ENCODE results near the gene ZFHX3.

ZFHX3 gene

GRCh38 chr16:73069581-73070262, 21.8 kb upstream of the ZFHX3 start:
- no peak for DNase-seq (ENCODE audit: low read depth in 2 of 2)

DNA sequence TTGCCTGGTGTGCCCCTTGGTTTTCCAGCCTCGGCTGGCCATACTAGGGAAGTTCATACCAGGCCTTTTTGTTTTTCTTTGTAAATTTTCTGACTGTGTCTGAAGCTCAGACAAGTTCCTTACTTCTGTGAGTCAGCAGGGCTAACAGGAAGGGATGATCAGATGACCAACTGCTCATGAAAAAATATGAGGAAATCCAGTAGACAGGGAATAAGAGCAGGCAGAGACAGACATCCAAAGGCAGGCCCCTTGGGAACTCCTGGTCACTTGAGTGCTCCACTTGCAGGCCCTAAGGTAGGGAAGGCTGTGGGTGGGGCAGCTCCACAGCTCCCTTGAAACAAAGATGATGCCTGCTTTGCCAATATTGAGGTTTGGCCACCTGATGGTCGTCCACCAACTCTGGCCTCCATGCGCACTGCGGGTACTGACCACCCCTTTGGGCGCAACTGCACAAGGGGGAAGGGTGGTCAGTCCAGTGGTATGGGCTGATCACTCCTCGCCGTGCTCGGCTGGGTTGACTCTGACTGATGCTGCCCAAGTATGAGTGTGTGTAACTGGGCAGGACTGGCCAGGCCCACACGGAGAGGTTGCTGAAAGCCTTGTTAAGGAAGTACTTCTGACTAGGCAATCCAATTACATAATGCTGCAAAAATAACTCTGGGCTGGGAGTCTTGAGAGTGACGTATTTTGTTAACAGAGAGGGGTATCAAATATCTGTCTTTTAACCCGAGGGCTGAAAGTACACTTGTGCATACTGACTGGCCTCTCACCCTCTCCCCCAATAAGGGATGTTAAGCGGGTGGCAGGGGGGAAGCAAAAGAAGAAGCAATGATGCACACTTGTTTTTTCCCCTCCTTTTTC, 20.8 kb upstream of the ZFHX3 start:
- DNase-seq (ENCODE audit: low read depth in 2 of 2), result no peak

GRCh38 chr16:73067671-73068540, 20.0 kb upstream of the ZFHX3 start:
- no peak for DNase-seq (ENCODE audit: low read depth in 2 of 2)

- DNase-seq (ENCODE audit: low read depth in 2 of 2), result no peak
Measured at GRCh38 chr16:73066927-73067670, 19.2 kb upstream of the ZFHX3 start.

DNA sequence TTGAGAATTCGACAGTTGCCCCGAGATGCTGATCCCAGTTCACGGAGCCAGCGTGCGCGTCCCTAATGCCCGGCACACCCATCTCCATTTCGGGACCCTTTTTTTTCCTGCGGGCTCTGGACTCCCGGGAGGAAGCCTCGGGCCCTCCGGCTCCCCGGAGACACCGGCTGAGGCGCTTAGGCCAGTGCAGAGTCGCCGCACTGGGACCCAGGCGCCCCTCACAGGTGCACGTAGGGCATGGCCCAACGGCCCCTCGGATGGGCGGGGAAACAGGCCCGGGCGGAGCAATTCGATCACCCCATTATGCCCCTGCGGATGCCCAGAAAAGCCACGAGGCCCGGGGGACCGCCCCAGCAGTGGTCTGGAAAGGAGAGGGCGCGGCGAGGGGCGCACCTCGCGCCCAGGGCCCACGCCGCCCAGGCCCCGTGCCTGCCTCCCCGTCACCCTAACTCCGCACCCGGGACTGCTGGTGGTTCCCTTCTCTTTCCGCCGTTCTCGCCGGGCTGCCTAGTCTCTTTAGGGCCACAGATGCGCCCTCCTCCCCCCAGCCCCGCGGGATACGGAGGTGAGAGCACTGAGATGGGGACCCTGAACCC, 18.5 kb upstream of the ZFHX3 start:
- DNase-seq (ENCODE audit: low read depth in 2 of 2), result no peak

DNA sequence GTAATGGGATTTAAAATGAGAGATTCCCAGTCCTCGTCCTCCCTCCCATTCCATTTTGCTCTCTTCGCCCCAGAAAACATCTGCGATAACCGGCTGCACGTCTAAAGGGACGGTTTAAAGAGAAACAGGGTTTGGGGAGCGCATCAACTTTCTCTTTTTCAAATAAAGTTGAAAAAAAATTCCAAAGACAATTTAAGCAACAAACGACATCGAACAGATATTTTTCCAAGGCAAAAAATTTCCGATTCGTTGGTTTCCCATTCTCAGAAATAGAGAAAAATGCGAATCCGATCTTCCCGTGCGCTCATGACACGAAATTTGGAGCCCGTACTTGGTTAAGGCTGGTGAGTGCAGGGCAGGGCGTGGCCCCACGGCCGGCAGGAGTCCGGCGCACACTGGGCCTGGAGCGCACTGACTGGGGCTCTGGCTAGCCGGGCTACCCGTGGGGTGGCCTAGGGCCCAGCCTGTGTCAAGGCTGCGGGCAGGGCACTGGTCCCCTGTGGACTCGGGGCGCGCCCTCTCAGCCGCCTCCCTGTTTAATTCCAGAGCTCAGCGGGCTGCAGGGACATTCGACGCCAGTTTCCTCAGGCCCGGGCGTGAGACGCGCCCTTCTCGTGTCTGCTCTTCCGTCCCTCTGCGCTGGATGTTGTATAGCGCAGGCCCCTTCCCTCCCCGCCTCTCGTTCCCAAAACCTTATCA, 17.9 kb upstream of the ZFHX3 start:
- no peak for DNase-seq (ENCODE audit: low read depth in 2 of 2)

DNA sequence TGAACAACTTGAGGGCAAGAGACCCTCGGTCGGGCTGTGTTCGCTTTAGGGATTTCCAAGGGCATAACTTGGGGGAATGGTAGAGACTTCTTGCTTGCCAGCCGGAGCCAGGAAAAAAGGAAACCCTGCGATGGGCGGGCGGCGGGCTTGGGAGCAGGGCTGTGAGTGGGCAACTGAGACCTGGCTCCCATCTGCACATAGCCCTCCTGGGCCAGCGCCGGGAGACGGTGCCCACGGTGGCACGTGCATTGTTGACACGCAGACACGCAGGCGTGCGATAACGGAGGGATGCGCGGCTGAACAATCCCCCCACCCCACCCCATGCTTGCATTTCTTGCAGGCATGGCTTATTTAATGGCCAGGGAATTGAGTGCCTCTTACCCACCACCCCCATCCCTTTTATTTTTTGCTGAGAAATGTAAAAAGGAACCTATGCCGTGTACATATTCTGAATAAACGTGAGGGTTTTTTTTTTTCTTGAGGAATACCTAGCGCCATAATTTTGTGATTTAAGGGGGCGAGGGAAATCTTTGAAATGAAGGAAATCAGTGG, 17.1 kb upstream of the ZFHX3 start:
- no peak for DNase-seq (ENCODE audit: low read depth in 2 of 2)

- no peak for DNase-seq (ENCODE audit: low read depth in 2 of 2)
Measured at GRCh38 chr16:73064212-73064993, 16.5 kb upstream of the ZFHX3 start.

GRCh38 chr16:73063854-73064211, 15.9 kb upstream of the ZFHX3 start:
- DNase-seq (ENCODE audit: low read depth in 2 of 2), result no peak

GRCh38 chr16:73062743-73063733, 15.1 kb upstream of the ZFHX3 start:
- DNase-seq (ENCODE audit: low read depth in 2 of 2), result no peak

GRCh38 chr16:73062001-73062616, 14.2 kb upstream of the ZFHX3 start:
- no peak for DNase-seq (ENCODE audit: low read depth in 2 of 2)

- DNase-seq (ENCODE audit: low read depth in 2 of 2), result no peak
Measured at GRCh38 chr16:73060892-73061490, 13.1 kb upstream of the ZFHX3 start.

- DNase-seq (ENCODE audit: low read depth in 2 of 2), result no peak
Measured at GRCh38 chr16:73059779-73060615, 12.1 kb upstream of the ZFHX3 start.

DNA sequence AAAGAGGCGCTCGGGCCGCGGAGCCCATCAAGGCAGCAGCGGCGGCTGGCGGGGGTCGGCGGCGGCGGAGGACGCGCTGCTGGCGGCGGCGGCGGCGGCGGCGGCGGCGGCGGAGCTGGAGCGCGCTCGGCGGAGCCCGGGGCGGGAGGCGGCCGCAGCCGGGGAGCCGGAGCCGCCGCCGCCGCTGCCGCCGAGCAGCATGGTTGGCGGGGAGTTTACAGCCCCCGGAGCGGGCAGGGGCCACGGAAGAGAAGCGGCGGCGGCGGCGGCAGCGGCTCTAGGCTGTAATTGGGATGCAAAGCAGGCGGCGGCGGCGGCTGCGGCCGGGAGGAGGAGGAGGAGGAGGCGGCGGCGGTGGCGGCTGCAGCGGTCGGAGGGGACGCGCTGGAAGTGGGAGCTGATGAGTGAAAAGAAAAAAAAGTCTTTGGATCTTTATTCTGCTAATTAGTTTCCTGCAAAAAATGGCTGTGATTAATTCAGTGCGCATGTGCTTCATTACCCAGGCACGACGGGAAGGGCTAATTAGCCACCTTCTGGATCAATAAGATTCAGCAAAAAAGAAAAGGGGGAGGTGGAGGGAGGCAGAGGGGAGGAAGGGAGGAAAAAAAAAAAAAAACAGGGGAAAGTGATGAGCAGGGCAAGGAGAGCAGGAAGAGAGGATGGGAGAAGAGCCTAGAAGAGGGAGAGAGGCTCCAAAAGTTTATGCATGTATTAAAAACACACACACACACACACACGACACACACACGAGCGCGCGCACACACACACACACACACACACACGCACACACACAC, 10.9 kb upstream of the ZFHX3 start:
- DNase-seq (ENCODE audit: low read depth in 2 of 2), result no peak

DNA sequence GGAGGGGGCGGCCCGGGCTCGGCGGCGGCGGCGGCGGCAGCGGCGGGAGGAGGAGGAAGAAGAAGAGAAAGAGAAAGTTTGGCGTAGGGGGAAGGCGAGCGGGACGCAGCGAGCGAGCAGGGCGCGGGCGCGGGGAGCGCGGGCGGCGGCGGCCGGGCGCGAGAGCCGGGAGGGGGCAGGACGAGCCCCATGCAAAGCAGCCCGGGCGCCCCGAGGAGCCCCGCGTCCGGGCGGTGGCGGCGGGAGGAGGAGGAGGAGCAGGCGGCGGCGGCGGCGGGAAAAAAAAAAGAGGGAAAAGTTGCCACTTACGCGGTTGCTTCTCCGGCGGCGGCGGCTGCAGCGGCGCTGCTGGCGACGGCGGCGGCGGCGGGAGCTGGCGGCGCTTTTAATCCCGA, 10.3 kb upstream of the ZFHX3 start:
- DNase-seq (ENCODE audit: low read depth in 2 of 2), result peak in 1 of 2 experiments; percentile 21

Measured in stimulated activated CD4-positive, alpha-beta T cell treated with anti-CD3 and anti-CD28 coated beads, Interleukin-12 subunit alpha, Interleukin-12 subunit beta, amount 100 ng/mL, for 24 hours (primary cell).